Right lobe of liver (tissue), 4 donors: ENCODE measurements around the gene CFAP107.

Experiments used
- POLR2A ChIP-seq: fragments of 450-650 bp; IDR thresholded peaks from one replicate; pipeline ENCODE4 v1.6.1; 2017; ENCODE audit warnings: antibody characterized with exemption, mild to moderate bottlenecking
- TF ChIP-seq, protein P1 (sequence below), 4 donors: fragments of 200-600 bp in 3 of 4; fragments of 450-650 bp in 1 of 4; IDR thresholded peaks; one replicate each; pipeline versions ENCODE4 v1.5.1 to v1.8.0; 2016 to 2022; ENCODE audit warnings: antibody characterized with exemption in 4 of 4, mild to moderate bottlenecking in 2 of 4
- donor health status: DM: no; HTN: no; CAD: no.
- donor health status: DM: no; HTN: no; CAD: no.
- donor health status: DM: no; HTN: yes; CAD: no.

DNA sequence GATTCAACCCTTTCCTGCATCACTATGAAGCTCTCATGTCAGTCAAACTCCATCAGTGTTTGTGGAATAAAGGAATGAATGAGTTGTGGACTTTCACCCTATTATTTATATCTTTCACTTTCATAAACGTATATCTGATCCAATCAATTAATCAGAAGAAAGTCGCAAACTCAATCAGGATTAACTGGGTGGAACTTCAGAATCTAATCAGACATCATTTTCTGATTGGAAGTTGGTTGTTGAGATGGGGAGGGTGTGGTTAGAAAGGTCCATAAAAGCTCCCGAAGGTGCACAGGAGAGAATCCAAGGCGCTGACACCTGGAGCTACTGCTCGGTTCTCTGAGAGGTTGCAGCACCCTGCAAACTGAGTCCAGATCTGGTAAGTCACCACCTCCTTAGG lies 27.4 kb downstream of the CFAP107 start, which contains the start of gene PRAMEF12:
- TF ChIP-seq, protein P1, sequence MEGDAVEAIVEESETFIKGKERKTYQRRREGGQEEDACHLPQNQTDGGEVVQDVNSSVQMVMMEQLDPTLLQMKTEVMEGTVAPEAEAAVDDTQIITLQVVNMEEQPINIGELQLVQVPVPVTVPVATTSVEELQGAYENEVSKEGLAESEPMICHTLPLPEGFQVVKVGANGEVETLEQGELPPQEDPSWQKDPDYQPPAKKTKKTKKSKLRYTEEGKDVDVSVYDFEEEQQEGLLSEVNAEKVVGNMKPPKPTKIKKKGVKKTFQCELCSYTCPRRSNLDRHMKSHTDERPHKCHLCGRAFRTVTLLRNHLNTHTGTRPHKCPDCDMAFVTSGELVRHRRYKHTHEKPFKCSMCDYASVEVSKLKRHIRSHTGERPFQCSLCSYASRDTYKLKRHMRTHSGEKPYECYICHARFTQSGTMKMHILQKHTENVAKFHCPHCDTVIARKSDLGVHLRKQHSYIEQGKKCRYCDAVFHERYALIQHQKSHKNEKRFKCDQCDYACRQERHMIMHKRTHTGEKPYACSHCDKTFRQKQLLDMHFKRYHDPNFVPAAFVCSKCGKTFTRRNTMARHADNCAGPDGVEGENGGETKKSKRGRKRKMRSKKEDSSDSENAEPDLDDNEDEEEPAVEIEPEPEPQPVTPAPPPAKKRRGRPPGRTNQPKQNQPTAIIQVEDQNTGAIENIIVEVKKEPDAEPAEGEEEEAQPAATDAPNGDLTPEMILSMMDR (IDR thresholded peaks at IDR 0.05), result no peak
- TF ChIP-seq POLR2A, result no peak
